Measurements from ENCODE around the gene CREB3L2.
"Not testable (repeated sequence)": the region's sequence is repeated elsewhere in the genome, so short reads cannot be mapped to it uniquely, and the experiment has no call there.

Gene CREB3L2

DNA sequence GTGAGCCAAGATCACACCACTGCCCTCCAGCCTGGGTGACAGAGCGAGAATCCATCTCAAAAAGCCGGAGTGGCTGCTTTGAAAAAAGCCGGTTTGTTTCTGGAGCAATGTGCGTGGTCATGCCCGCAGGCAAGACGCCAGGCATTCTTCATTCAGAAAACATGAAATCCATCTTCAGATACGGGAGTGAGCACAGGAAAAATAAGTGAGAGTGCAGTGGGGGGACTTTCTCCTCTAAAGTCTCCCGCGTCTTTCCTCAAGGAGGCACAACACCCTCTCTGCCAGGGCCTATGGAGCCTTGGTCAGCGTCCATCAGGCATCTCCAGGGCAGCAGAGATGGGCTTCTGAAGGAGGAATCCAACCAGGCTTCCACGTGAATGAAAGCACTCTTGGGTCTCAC lies 92.8 kb downstream of the CREB3L2 start:
- TF ChIP-seq, protein P1, sequence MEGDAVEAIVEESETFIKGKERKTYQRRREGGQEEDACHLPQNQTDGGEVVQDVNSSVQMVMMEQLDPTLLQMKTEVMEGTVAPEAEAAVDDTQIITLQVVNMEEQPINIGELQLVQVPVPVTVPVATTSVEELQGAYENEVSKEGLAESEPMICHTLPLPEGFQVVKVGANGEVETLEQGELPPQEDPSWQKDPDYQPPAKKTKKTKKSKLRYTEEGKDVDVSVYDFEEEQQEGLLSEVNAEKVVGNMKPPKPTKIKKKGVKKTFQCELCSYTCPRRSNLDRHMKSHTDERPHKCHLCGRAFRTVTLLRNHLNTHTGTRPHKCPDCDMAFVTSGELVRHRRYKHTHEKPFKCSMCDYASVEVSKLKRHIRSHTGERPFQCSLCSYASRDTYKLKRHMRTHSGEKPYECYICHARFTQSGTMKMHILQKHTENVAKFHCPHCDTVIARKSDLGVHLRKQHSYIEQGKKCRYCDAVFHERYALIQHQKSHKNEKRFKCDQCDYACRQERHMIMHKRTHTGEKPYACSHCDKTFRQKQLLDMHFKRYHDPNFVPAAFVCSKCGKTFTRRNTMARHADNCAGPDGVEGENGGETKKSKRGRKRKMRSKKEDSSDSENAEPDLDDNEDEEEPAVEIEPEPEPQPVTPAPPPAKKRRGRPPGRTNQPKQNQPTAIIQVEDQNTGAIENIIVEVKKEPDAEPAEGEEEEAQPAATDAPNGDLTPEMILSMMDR (IDR thresholded peaks at IDR 0.05; ENCODE audit: low read length, missing control alignments): no peak

DNA sequence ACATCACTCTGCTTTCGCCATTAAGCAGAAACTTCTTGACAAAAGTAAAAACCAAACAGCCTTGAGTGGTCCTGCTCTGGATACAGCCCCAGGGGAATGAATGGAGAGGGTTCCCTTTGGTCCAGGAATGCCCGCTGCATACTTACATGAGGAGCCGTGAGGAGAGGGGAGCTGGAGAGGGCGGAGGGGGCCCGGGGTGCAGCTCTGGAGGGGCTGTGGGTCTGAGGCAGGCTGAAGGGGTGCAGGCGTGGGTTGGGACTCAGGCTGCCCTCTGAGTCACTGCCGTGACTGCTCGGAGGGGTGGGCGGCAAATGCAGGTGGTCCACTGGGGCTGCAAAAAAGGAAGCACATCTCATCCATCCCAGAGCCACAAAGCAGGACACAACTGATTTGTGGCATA lies 93.8 kb downstream of the CREB3L2 start:
- TF ChIP-seq, protein P1 (IDR thresholded peaks at IDR 0.05; ENCODE audit: low read length, missing control alignments): no peak
- no peak overlapping the region for H3K4me3 ChIP-seq (replicated peaks; ENCODE audit: low read depth, low read length)
- DNase-seq (ENCODE audit: low read depth): no peak

More for the DNA sequence above, 92.8 kb downstream of the CREB3L2 start:
- DNase-seq (ENCODE audit: low read depth): peak; percentile 27
- no peak overlapping the region for H3K4me3 ChIP-seq (replicated peaks; ENCODE audit: low read depth, low read length)

DNA sequence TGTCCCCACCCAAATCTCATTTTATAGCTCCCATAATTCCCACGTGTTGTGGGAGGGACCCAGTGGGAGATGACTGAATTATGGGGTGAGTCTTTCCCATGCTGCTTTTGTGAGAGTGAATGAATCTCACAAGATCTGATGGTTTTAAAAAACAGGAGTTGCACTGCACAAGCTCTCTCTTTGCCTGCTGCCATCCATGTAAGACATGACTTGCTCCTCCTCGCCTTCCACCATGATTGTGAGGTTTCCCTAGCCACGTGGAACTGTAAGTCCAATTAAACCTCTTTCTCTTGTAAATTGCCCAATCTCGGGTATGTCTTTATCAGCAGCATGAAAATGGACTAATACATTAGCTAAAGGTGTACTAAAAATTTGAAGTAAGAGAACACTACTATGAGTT lies 95.2 kb downstream of the CREB3L2 start:
- not testable (repeated sequence) for H3K4me3 ChIP-seq (replicated peaks; ENCODE audit: low read depth, low read length); DNase-seq (ENCODE audit: low read depth)

DNA sequence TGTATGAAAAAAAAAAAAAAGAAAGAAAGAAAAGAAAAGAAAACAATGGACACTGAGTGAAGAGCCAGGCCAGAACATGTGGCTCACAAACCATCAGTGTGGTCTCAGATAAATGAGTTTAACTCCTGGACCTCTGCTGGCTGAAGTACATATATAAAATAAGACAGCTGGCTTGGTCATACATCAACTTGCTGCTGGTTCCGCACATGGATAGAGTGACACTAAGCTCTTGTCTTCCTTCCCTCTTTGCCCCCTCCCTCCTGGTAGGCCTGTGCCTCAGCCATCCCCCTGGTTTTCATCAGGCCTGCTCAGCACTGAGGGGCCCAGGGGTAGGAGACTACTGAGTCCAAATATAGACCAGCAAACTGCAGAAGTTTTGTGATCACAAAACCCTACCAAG lies 97.1 kb downstream of the CREB3L2 start:
- H3K4me3 ChIP-seq (replicated peaks; ENCODE audit: low read depth, low read length): no peak overlapping the region
- no peak for DNase-seq (ENCODE audit: low read depth)
- TF ChIP-seq, protein P1 (IDR thresholded peaks at IDR 0.05; ENCODE audit: low read length, missing control alignments): no peak

DNA sequence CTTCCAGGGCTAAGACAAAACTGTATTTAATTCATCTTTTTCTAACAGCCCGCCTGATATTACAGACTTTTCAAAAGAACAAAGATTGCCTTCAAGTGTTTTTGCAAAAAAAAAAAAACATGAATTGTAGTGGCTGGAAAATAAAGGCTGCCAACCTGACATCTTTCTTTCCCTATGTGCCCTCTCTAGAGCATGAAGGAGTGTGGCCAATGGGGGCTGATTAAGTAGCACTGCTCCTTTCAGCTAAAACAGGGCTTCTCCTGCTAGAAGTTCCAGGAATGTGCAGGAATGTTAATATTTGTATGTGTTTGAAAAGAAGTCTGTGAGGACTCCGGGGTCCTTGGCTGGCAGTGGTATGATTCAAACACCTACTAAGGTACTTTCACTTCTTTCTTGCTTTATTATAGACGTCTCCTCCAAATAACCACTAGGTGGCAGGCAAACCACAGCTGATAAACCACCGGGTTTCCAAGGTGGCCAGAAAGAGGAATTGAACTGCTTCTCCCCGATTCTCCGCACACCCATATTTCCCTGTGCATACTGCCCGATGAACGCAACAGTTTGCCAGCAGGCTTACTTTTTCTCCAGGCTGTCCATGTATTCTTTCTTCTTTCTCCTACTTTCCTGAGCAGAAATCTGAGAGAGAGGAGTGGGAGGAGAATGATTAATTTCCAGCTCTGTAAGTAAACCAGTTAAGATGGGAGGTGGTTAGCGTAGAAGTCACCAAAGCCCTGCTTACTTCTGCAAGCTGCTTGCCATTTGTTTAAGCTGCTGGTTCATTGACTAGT lies 98.3 kb downstream of the CREB3L2 start:
- DNase-seq (ENCODE audit: low read depth): peak; percentile 86
- TF ChIP-seq, protein P1 (IDR thresholded peaks at IDR 0.05; ENCODE audit: low read length, missing control alignments): peak; percentile 69
- H3K4me3 ChIP-seq (replicated peaks; ENCODE audit: low read depth, low read length): no peak overlapping the region

DNA sequence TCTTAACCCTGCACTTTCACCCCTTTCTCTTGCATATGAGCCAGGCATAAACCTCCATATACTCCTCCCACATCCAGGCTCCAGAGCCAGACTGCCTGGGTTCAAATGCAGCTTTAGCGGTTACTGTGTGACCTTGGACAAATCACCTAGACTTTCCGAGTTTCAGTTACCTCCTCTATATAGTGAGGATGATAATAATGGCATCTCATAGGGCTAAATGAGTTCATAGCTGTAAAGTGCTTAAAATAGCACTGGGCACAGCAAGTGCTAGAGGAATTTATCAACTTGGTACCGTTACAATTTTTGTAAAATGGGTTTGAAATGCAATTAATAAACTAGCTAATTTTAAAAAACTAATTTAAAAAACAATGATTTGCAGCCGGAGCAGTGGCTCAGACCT lies 101.7 kb downstream of the CREB3L2 start:
- TF ChIP-seq, protein P1 (IDR thresholded peaks at IDR 0.05; ENCODE audit: low read length, missing control alignments): no peak

DNA sequence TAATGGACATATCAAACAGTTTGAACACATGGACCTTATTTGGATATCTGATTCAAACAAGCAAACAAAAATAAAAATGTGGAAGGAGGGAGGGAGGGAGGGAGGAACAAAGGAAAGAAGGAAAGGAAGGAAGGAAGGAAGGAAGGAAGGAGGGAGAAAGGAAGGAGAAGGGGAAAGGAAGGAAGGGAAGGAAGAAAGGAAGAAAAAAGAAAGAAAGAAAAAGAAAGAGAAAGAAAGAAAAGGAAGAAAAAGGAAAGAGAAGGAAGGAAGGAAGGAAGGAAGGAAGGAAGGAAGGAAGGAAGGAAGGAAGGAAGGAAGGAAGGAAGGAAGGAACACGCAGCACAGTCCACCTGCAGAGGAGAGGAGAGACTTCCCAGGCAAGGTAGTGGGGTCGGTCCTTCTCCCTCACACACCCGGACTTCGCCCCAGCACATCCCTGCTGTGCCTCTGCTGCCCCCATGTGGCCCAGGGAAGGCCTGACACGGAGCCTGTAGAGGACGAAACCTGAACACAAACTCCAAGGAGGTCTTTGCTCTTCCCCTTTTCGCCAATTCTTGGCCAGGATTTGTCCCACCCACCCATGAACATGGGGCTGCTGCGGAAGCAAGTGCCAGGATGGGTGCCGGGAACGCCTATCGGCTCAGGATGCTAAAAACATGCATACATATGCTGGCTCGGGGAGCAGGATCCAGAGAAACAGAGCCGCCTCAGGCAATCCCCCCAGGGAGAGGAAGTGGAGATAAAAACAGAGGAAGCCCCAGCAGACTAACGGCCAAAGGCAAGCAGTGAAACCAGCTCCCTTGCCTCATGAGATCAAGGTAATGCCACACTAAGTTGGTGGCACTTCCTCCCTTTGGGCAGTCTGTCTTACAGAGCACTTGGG lies 102.8 kb downstream of the CREB3L2 start:
- DNase-seq (ENCODE audit: low read depth): peak; percentile 79
- TF ChIP-seq, protein P1 (IDR thresholded peaks at IDR 0.05; ENCODE audit: low read length, missing control alignments): peak; percentile 97

More for the DNA sequence above, 101.7 kb downstream of the CREB3L2 start:
- no peak for DNase-seq (ENCODE audit: low read depth)
- H3K4me3 ChIP-seq (replicated peaks; ENCODE audit: low read depth, low read length): no peak overlapping the region

More for the DNA sequence above, 102.8 kb downstream of the CREB3L2 start:
- H3K4me3 ChIP-seq (replicated peaks; ENCODE audit: low read depth, low read length): no peak overlapping the region

All from fibroblast of pulmonary artery (primary cell).